ENCODE measurements around the gene NIPSNAP2. TPM values are rescaled to one million over a fixed set of nuclear protein-coding genes. Genes with fewer than 3 reads are reported as not detected.

Gene NIPSNAP2
- polyA plus RNA-seq, 2 of the 4 experiments (the other 2 are of a cell fraction): 48.2 to 135 TPM

DNA sequence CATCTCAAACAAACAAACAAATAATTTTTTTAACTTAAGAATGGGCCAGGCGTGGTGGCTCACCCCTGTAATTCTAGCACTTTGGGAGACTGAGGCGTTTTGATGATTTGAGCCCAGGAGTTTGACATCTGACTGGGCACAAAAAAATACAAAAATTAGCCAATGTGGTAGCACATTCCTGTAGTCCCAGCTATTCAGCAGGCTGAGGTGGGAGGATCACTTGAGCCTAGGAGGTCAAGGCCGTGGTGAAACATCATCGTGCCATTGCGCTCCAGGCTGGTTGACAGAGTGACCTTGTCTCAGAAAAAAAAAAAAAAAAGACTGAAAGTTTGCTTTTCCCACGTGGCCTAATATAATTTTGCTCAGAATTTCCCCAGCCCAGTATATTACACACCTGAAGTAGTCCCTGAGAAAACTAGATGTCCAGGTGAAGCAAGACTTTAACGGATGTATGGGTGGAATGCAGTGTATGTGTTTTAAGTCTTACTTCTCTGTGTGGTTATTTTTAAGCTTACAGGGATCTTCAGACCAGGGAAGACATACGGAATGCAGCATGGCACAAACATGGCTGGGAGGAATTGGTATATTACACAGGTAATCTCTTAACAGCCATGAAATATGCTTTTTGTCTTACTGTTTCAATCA, 32.6 kb downstream of the NIPSNAP2 start:
- H3K4me3 ChIP-seq: no peak overlapping the region
- ATAC-seq (no peak), DNase-seq (ENCODE audit: low read depth in 1 of 2, low spot score in 1 of 2) (no peak), FAIRE-seq (no peak)
- H3K9me3 ChIP-seq: no peaks in the 10 kb centered on the region
- ChIA-PET POLR2A (no interaction called here), CTCF (interaction anchor here (1.3 to 1.5 kb wide), 2 partner anchors 32 to 77 kb away, joined by 3 to 5 read pairs; no protein-coding TSS in a partner anchor)
- no peak for TF ChIP-seq SREBF2 (IDR thresholded peaks at IDR 0.05)
- H3K4me2 ChIP-seq: no peak overlapping the region
- H3K27ac ChIP-seq: no peak overlapping the region
- H3K4me1 ChIP-seq: no peaks in the 10 kb centered on the region
- 89% methylated on average over 8 of the region's 8 CpGs for WGBS (ENCODE audit: missing lambda C conversion rate)

DNA sequence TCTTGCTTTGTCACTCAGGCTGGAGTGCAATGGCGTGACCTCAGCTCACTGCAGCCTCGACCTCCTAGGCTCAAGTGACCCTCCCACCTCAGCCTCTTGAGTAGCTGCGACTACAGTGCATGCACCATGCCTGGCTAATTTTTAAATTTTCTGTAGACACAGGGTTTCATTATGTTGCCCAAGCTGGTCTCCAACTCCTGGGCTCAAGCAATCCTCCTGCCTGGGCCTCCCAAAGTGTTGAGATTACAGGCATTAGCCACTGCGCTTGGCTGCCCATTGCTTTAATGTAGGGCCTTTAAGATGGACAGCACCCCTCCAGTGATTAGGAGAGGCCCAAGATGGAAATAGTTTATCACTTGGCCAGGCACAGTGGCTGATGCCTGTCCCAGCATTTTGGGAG, 39.4 kb downstream of the NIPSNAP2 start:
- no peak for ATAC-seq
- DNase-seq (ENCODE audit: low read depth in 1 of 2, low spot score in 1 of 2): no peak
- CTCF ChIA-PET: interaction anchor here (0.6 to 4.4 kb wide), 11 partner anchors 9 to 89 kb away, joined by 3 to 37 read pairs (median 3); partner anchors contain the start of genes NIPSNAP2 and PHKG1
- Histone ChIP-seq H3K4me3 (no peak overlapping the region), H3K4me1 (peaks cover 16% of the 10 kb centered on the region), H3K9me3 (no peaks in the 10 kb centered on the region), H3K4me2 (no peak overlapping the region), H3K27ac (no peak overlapping the region)
- POLR2A ChIA-PET: no interaction called here
- 80% methylated on average over 4 of the region's 4 CpGs for WGBS (ENCODE audit: missing lambda C conversion rate)
- TF ChIP-seq FOXS1 (CRISPR knock-in tag; IDR thresholded peaks at IDR 0.05) (no peak), KDM1A (IDR thresholded peaks at IDR 0.05; ENCODE audit: low read depth) (no peak), ZNF302 (CRISPR knock-in tag; IDR thresholded peaks at IDR 0.05) (no peak), RFX5 (IDR thresholded peaks at IDR 0.05) (no peak), TFCP2L1 (CRISPR knock-in tag; IDR thresholded peaks at IDR 0.05) (no peak), GATA3 (IDR thresholded peaks at IDR 0.05; ENCODE audit: borderline replicate concordance) (no peak), HEYL (CRISPR knock-in tag; IDR thresholded peaks at IDR 0.05) (no peak), SMC3 (IDR thresholded peaks at IDR 0.05) (no peak), NFE2L2 (conservative IDR thresholded peaks at IDR 0.05; ENCODE audit: low read length) (no peak), HOXA7 (CRISPR knock-in tag; IDR thresholded peaks at IDR 0.05) (no peak), FOSB (CRISPR knock-in tag; IDR thresholded peaks at IDR 0.05) (no peak)
- TF ChIP-seq, protein P1, sequence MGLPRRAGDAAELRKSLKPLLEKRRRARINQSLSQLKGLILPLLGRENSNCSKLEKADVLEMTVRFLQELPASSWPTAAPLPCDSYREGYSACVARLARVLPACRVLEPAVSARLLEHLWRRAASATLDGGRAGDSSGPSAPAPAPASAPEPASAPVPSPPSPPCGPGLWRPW (IDR thresholded peaks at IDR 0.05): no peak
- no peak for FAIRE-seq

DNA sequence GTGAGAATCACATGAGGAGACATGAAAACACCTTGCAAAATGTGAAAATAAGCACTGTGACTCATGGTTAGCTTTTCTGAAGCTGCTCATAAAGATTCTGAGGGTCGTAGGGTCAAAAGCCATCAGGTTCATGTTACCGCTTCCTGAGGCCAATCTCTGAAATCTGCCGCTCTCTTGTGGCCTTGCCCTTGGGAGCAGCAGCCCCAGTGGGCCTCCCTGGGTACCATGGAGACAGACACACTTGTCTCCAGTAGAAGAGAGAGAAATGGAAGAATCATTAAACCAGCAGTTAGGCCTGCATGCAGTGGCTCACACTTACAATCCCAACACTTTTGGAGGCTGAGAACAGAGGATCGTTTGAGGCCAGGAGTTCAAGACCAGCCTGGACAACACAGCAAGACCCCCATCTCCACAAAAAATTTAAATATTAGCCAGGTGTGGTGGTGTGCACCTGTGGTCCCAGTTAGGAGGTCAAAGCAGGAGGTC, 42.8 kb downstream of the NIPSNAP2 start:
- FAIRE-seq: no peak
- POLR2A ChIA-PET: interaction anchor here (1.9 kb wide), 1 partner anchor 44 kb away, joined by 7 read pairs; the partner anchor contains the start of genes CCT6A and PSPH
- no peak overlapping the region for H3K4me3 ChIP-seq

More for the DNA sequence above, 42.8 kb downstream of the NIPSNAP2 start:
- H3K4me1 ChIP-seq: peaks cover 16% of the 10 kb centered on the region
- H3K4me2 ChIP-seq: no peak overlapping the region
- CTCF ChIA-PET: interaction anchor here (0.6 to 4.4 kb wide), 9 partner anchors 8 to 366 kb away, joined by 3 to 37 read pairs (median 4); no protein-coding TSS in a partner anchor
- WGBS (ENCODE audit: missing lambda C conversion rate): 79% methylated on average over 4 of the region's 4 CpGs
- ATAC-seq (peak in 1 of 2 experiments; percentile 56; a peak in 3 of 6 replicates), DNase-seq (ENCODE audit: low read depth in 1 of 2, low spot score in 1 of 2) (peak in 1 of 2 experiments; percentile 26)
- TF ChIP-seq TFCP2L1 (CRISPR knock-in tag; IDR thresholded peaks at IDR 0.05) (no peak), NPAS2 (CRISPR knock-in tag; IDR thresholded peaks at IDR 0.05; ENCODE audit: borderline replicate concordance) (no peak), EHMT2 (IDR thresholded peaks at IDR 0.05; ENCODE audit: low read depth) (no peak), MAFK (IDR thresholded peaks at IDR 0.05; ENCODE audit: partially characterized antibody) (no peak), FOSB (CRISPR knock-in tag; IDR thresholded peaks at IDR 0.05) (no peak), CBX8 (IDR thresholded peaks at IDR 0.05) (no peak), POLR2AphosphoS2 (conservative IDR thresholded peaks at IDR 0.05; ENCODE audit: low read length) (no peak), HDAC2 (IDR thresholded peaks at IDR 0.05) (no peak), SMC3 (IDR thresholded peaks at IDR 0.05) (no peak), MAZ (IDR thresholded peaks at IDR 0.05; ENCODE audit: borderline replicate concordance, low read depth, low read length) (no peak), CEBPB (IDR thresholded peaks at IDR 0.05) (no peak), KDM5A (IDR thresholded peaks at IDR 0.05) (no peak)
- TF ChIP-seq, protein P2, sequence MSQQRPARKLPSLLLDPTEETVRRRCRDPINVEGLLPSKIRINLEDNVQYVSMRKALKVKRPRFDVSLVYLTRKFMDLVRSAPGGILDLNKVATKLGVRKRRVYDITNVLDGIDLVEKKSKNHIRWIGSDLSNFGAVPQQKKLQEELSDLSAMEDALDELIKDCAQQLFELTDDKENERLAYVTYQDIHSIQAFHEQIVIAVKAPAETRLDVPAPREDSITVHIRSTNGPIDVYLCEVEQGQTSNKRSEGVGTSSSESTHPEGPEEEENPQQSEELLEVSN (IDR thresholded peaks at IDR 0.05; ENCODE audit: borderline replicate concordance, low read depth): no peak
- TF ChIP-seq, protein P3, sequence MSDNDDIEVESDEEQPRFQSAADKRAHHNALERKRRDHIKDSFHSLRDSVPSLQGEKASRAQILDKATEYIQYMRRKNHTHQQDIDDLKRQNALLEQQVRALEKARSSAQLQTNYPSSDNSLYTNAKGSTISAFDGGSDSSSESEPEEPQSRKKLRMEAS (IDR thresholded peaks at IDR 0.05): no peak
- TF ChIP-seq, protein P1 (IDR thresholded peaks at IDR 0.05): no peak
- TF ChIP-seq, protein P4, sequence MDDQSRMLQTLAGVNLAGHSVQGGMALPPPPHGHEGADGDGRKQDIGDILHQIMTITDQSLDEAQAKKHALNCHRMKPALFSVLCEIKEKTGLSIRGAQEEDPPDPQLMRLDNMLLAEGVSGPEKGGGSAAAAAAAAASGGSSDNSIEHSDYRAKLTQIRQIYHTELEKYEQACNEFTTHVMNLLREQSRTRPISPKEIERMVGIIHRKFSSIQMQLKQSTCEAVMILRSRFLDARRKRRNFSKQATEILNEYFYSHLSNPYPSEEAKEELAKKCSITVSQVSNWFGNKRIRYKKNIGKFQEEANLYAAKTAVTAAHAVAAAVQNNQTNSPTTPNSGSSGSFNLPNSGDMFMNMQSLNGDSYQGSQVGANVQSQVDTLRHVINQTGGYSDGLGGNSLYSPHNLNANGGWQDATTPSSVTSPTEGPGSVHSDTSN (IDR thresholded peaks at IDR 0.05): no peak
- TF ChIP-seq, protein P5, sequence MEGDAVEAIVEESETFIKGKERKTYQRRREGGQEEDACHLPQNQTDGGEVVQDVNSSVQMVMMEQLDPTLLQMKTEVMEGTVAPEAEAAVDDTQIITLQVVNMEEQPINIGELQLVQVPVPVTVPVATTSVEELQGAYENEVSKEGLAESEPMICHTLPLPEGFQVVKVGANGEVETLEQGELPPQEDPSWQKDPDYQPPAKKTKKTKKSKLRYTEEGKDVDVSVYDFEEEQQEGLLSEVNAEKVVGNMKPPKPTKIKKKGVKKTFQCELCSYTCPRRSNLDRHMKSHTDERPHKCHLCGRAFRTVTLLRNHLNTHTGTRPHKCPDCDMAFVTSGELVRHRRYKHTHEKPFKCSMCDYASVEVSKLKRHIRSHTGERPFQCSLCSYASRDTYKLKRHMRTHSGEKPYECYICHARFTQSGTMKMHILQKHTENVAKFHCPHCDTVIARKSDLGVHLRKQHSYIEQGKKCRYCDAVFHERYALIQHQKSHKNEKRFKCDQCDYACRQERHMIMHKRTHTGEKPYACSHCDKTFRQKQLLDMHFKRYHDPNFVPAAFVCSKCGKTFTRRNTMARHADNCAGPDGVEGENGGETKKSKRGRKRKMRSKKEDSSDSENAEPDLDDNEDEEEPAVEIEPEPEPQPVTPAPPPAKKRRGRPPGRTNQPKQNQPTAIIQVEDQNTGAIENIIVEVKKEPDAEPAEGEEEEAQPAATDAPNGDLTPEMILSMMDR (IDR thresholded peaks at IDR 0.05): no peak
- peak overlapping the region in 1 of 2 experiments; percentile 38; a peak in 1 of 6 replicates for H3K27ac ChIP-seq
- no peaks in the 10 kb centered on the region for H3K9me3 ChIP-seq

All from A549 (cell line).